ENCODE measurements around the gene CDH1.
"Not testable (repeated sequence)": the region's sequence is repeated elsewhere in the genome, so short reads cannot be mapped to it uniquely, and the experiment has no call there.

Gene CDH1

GRCh38 chr16:68737046-68737729 lies at the start of gene CDH1:
Gene CDH1, plus strand, starts transcription at chr16:68737292. Its CDS starts 124 bp downstream, at chr16:68737416.
- no peak for DNase-seq

- no peak for DNase-seq
Observed at GRCh38 chr16:68689921-68690320, 47.2 kb upstream of the CDH1 start.

GRCh38 chr16:68695575-68695974 lies 41.5 kb upstream of the CDH1 start:
- no peak for DNase-seq

GRCh38 chr16:68696514-68696913 lies 40.6 kb upstream of the CDH1 start:
- DNase-seq: no peak

- no peak for DNase-seq
Observed at GRCh38 chr16:68698091-68698490, 39.0 kb upstream of the CDH1 start.

- DNase-seq: no peak
Observed at GRCh38 chr16:68700120-68700519, 37.0 kb upstream of the CDH1 start.

- DNase-seq: no peak
Observed at GRCh38 chr16:68700831-68701230, 36.3 kb upstream of the CDH1 start.

- peak; percentile 67 for DNase-seq
Observed at GRCh38 chr16:68704232-68704867, 32.7 kb upstream of the CDH1 start.

- DNase-seq: no peak
Observed at GRCh38 chr16:68707340-68708152, 29.5 kb upstream of the CDH1 start.

- no peak for DNase-seq
Observed at GRCh38 chr16:68710211-68710610, 26.9 kb upstream of the CDH1 start.

- DNase-seq: peak; percentile 7
Observed at GRCh38 chr16:68711421-68712139, 25.5 kb upstream of the CDH1 start.

GRCh38 chr16:68713361-68713760 lies 23.7 kb upstream of the CDH1 start:
- DNase-seq: no peak

GRCh38 chr16:68715471-68715870 lies 21.6 kb upstream of the CDH1 start:
- DNase-seq: no peak

GRCh38 chr16:68716516-68716915 lies 20.6 kb upstream of the CDH1 start:
- DNase-seq: not testable (repeated sequence)

GRCh38 chr16:68717684-68718083 lies 19.4 kb upstream of the CDH1 start:
- no peak for DNase-seq

- DNase-seq: no peak
Observed at GRCh38 chr16:68718590-68718989, 18.5 kb upstream of the CDH1 start.

- no peak for DNase-seq
Observed at GRCh38 chr16:68719993-68720489, 17.1 kb upstream of the CDH1 start.

- DNase-seq: no peak
Observed at GRCh38 chr16:68722119-68723024, 14.7 kb upstream of the CDH1 start.

- DNase-seq: peak; percentile 7
Observed at GRCh38 chr16:68724797-68725196, 12.3 kb upstream of the CDH1 start.

- no peak for DNase-seq
Observed at GRCh38 chr16:68728523-68728922, 8.6 kb upstream of the CDH1 start.

GRCh38 chr16:68731637-68732036 lies 5.5 kb upstream of the CDH1 start:
- DNase-seq: no peak
